Measurements from ENCODE around the gene PDE6C.

Gene PDE6C

DNA sequence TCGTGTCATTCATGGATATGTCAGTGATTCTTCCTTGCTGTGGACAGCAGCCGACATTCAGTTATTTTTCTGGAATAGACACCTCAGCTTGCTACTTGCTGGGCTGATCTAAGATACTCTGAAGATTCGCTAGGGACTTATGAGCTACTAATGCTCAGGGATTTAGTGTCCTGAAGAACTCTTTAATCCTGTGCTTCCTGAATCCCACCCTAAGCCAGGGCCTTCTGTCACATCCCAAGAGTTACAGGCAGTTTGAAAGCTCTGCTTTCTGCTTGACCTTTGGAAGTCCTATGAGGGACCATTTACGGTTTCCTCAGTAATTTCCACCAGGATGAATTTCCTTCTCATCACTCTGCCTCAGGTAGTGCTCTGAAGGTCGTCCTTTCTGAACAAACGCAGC is at the start of gene PDE6C:
PDE6C (plus strand) TSS at position 227 of the 400 bp plus-strand sequence. CDS start 189 bp downstream, outside the sequence.
- TF ChIP-seq, protein P1, sequence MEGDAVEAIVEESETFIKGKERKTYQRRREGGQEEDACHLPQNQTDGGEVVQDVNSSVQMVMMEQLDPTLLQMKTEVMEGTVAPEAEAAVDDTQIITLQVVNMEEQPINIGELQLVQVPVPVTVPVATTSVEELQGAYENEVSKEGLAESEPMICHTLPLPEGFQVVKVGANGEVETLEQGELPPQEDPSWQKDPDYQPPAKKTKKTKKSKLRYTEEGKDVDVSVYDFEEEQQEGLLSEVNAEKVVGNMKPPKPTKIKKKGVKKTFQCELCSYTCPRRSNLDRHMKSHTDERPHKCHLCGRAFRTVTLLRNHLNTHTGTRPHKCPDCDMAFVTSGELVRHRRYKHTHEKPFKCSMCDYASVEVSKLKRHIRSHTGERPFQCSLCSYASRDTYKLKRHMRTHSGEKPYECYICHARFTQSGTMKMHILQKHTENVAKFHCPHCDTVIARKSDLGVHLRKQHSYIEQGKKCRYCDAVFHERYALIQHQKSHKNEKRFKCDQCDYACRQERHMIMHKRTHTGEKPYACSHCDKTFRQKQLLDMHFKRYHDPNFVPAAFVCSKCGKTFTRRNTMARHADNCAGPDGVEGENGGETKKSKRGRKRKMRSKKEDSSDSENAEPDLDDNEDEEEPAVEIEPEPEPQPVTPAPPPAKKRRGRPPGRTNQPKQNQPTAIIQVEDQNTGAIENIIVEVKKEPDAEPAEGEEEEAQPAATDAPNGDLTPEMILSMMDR (IDR thresholded peaks at IDR 0.05; ENCODE audit: low read depth, low read length), result no peak
- no peak within 1 kb of the TSS for H3K4me3 ChIP-seq (replicated peaks in 1 of 2; ENCODE audit: low read depth in 2 of 2, low read length in 2 of 2)
- DNase-seq (ENCODE audit: low read depth in 2 of 2), result no peak

DNA sequence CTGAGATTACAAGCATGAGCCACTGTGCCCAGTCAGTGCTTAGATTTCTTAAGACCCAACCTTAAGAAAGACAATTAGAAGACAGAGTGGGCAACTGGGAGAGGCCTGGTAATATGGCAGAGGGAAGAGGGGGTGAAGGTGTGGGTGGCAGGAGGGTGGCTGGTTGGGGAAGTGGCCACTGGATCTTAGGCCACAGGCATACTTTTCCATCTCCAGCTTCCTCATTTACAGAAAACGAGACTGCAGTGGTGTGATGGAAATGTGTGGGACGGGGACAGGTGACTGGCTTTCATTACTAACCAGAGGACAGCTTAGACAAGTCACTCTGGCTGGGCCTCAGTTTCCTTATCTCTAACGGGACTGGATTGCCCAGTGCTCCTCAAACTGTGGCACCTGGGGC is 46.9 kb upstream of the PDE6C start:
- TF ChIP-seq, protein P1 (IDR thresholded peaks at IDR 0.05; ENCODE audit: low read depth, low read length), result no peak
- no peak for DNase-seq (ENCODE audit: low read depth in 2 of 2)
- no peak overlapping the region for H3K4me3 ChIP-seq (replicated peaks in 1 of 2; ENCODE audit: low read depth in 2 of 2, low read length in 2 of 2)

DNA sequence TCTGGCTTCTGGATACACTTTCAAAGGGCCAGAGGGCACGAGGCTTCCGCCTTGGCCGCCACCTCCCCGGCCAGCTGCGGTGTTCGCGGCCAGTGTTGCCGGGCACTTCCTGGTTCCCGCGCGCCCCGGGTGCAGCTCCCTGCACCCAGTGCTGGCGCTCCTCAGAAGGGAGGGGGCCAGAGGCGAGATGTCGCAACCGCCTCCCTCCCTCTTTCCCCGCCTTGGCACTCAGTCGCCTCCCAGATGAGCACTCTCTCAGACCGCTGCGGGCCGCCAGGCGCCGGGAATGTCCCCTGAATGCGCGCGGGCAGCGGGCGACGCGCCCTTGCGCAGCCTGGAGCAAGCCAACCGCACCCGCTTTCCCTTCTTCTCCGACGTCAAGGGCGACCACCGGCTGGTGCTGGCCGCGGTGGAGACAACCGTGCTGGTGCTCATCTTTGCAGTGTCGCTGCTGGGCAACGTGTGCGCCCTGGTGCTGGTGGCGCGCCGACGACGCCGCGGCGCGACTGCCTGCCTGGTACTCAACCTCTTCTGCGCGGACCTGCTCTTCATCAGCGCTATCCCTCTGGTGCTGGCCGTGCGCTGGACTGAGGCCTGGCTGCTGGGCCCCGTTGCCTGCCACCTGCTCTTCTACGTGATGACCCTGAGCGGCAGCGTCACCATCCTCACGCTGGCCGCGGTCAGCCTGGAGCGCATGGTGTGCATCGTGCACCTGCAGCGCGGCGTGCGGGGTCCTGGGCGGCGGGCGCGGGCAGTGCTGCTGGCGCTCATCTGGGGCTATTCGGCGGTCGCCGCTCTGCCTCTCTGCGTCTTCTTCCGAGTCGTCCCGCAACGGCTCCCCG is 45.7 kb upstream of the PDE6C start, which contains the start of gene FFAR4:
FFAR4 (plus strand) TSS at position 231 of the 842 bp plus-strand sequence; CDS start at position 287, 56 bp downstream.
- no peak within 1 kb of the TSS for H3K4me3 ChIP-seq (replicated peaks in 1 of 2; ENCODE audit: low read depth in 2 of 2, low read length in 2 of 2)
- TF ChIP-seq, protein P1 (IDR thresholded peaks at IDR 0.05; ENCODE audit: low read depth, low read length), result no peak
- DNase-seq (ENCODE audit: low read depth in 2 of 2), result peak; percentile 3 to 14

DNA sequence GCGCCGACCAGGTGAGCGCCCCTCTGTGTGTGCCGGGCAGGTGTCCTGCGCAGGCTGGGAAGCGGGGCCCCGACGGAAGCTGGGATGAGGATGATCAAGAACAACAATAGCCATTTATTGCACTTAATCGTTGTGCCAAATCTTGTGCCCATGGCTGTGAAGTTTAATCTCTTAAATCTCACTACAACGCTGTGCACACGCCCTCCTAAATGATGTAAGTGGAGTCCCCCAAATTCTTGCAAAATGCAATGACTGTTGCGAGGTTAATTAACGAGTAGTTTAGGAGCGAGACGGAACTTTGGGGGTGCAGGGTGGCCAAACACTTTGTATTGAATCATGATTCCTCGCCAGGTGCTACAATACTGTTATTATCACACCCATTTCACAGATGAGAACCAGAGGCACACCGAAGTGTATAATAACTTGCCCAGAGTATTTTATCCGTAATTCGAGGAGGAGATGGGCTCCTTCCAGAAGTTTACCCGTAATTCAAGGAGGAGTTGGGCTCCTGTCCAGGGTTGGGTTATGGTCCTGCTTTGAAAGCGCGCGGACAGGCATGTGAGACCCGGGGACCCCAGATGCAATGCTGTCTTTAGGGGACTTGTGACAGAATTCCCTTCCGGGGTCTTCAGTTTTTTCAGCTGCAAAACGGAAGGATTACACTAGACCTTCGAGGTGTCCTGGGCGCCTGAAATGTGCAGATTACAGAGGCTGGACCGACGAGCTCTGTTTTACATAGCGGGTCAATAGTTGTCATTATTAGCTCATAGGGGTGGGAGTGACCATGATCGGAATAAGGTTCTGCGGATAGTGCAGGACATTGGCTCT is 44.8 kb upstream of the PDE6C start:
- DNase-seq (ENCODE audit: low read depth in 2 of 2), result no peak
- no peak overlapping the region for H3K4me3 ChIP-seq (replicated peaks in 1 of 2; ENCODE audit: low read depth in 2 of 2, low read length in 2 of 2)
- TF ChIP-seq, protein P1 (IDR thresholded peaks at IDR 0.05; ENCODE audit: low read depth, low read length), result no peak

DNA sequence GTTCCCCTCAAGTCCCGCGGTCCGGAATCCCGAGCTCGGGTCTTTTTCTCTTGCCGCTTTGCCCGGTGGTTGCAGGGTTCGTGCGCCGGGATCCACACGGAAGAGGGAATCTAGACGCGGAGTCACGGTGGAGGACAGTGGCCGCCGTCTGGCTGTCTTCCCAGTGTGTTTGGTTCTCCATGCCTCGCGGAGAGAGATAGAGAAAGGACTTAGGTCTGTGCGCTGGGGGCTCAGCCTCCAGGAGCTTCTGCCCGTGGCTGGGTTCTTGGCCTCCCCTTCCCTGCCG is 44.3 kb upstream of the PDE6C start:
- no peak for DNase-seq (ENCODE audit: low read depth in 2 of 2)
- TF ChIP-seq, protein P1 (IDR thresholded peaks at IDR 0.05; ENCODE audit: low read depth, low read length), result no peak
- no peak overlapping the region for H3K4me3 ChIP-seq (replicated peaks in 1 of 2; ENCODE audit: low read depth in 2 of 2, low read length in 2 of 2)

DNA sequence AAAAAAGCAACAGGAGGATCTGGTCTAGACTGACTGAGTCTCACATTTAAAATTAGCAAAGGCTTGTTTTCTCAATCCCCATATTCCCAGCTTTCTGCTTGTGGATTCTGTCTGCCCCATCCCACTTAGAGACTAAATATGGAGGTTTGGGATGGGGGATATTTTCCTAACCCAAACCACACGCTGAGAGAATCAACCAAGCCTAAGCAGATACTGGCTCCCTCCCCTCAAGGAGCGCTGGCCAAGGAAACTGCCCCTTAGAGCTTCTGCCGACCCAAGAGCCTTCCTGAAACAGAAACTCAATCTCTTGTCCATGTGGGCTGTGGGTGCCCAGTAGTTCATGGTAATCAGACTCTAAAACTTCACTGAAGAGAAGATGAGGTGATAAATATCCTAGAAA is 42.0 kb upstream of the PDE6C start:
- no peak overlapping the region for H3K4me3 ChIP-seq (replicated peaks in 1 of 2; ENCODE audit: low read depth in 2 of 2, low read length in 2 of 2)
- TF ChIP-seq, protein P1 (IDR thresholded peaks at IDR 0.05; ENCODE audit: low read depth, low read length), result no peak
- no peak for DNase-seq (ENCODE audit: low read depth in 2 of 2)

Measured in cardiac fibroblast (primary cell).